ENCODE results near the gene ACOXL.

ACOXL gene

GRCh38 chr2:111123751-111124150, 391.4 kb downstream of the ACOXL start (continued):
- TF ChIP-seq ZNF24 (tag by site-specific recombination; IDR thresholded peaks at IDR 0.05) (no peak), ATF2 (tag by site-specific recombination; IDR thresholded peaks at IDR 0.05; ENCODE audit: low read depth) (no peak), ZNF76 (tag by site-specific recombination; IDR thresholded peaks at IDR 0.05; ENCODE audit: borderline replicate concordance, low read depth) (no peak), ZBTB44 (tag by site-specific recombination; IDR thresholded peaks at IDR 0.05) (no peak), YY2 (tag by site-specific recombination; IDR thresholded peaks at IDR 0.05) (no peak)

DNA sequence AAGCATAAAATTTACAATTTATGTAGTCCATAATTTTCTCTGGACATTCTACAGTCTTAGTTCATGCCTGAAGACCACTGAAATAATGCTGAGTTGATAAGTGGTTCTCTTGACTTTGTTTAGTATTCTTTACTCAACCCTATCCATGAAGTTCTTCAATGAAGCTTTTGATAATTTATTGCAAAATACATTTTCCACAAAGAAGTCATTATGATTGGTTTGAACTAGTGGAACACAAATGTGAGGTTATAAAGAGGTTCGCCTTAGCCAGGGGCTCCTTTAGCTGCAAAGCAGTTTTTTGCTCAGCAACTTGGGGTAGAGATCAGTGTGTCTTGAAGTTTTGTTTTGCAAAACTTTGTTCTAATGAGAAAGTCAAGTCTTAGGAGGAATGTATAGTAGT, 394.2 kb downstream of the ACOXL start:
- H3K36me3 ChIP-seq (ENCODE audit: control insufficient read depth in 2 of 2, insufficient read depth in 1 of 2, low read length in 2 of 2) = peaks cover 59 to 74% of the 10 kb centered on the region in 2 experiments
- peaks cover 20% of the 10 kb centered on the region; the same call in 1 of the 2 replicates for H3K4me1 ChIP-seq (ENCODE audit: control insufficient read depth, insufficient read depth, low read length)
- TF ChIP-seq ZNF24 (tag by site-specific recombination; IDR thresholded peaks at IDR 0.05) = no peak
- TF ChIP-seq ZNF830 (tag by site-specific recombination; IDR thresholded peaks at IDR 0.05; ENCODE audit: low read depth) = no peak
- no peak for TF ChIP-seq ZFP37 (tag by site-specific recombination; IDR thresholded peaks at IDR 0.05)
- TF ChIP-seq ZNF341 (tag by site-specific recombination; IDR thresholded peaks at IDR 0.05; ENCODE audit: low read depth) = no peak
- TF ChIP-seq, protein P1, sequence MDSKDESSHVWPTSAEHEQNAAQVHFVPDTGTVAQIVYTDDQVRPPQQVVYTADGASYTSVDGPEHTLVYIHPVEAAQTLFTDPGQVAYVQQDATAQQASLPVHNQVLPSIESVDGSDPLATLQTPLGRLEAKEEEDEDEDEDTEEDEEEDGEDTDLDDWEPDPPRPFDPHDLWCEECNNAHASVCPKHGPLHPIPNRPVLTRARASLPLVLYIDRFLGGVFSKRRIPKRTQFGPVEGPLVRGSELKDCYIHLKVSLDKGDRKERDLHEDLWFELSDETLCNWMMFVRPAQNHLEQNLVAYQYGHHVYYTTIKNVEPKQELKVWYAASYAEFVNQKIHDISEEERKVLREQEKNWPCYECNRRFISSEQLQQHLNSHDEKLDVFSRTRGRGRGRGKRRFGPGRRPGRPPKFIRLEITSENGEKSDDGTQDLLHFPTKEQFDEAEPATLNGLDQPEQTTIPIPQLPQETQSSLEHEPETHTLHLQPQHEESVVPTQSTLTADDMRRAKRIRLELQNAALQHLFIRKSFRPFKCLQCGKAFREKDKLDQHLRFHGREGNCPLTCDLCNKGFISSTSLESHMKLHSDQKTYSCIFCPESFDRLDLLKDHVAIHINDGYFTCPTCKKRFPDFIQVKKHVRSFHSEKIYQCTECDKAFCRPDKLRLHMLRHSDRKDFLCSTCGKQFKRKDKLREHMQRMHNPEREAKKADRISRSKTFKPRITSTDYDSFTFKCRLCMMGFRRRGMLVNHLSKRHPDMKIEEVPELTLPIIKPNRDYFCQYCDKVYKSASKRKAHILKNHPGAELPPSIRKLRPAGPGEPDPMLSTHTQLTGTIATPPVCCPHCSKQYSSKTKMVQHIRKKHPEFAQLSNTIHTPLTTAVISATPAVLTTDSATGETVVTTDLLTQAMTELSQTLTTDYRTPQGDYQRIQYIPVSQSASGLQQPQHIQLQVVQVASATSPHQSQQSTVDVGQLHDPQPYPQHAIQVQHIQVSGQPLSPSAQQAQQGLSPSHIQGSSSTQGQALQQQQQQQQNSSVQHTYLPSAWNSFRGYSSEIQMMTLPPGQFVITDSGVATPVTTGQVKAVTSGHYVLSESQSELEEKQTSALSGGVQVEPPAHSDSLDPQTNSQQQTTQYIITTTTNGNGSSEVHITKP (tag by site-specific recombination; IDR thresholded peaks at IDR 0.05) = no peak
- TF ChIP-seq ZSCAN16 (tag by site-specific recombination; IDR thresholded peaks at IDR 0.05) = no peak
- TF ChIP-seq ZSCAN30 (tag by site-specific recombination; IDR thresholded peaks at IDR 0.05) = no peak
- TF ChIP-seq ZSCAN23 (tag by site-specific recombination; IDR thresholded peaks at IDR 0.05) = no peak
- TF ChIP-seq GLI2 (tag by site-specific recombination; IDR thresholded peaks at IDR 0.05; ENCODE audit: borderline replicate concordance, low read depth) = no peak
- no peak for TF ChIP-seq ZNF140 (tag by site-specific recombination; IDR thresholded peaks at IDR 0.05)
- no peak for TF ChIP-seq ZNF112 (tag by site-specific recombination; IDR thresholded peaks at IDR 0.05)
- TF ChIP-seq, protein P2, sequence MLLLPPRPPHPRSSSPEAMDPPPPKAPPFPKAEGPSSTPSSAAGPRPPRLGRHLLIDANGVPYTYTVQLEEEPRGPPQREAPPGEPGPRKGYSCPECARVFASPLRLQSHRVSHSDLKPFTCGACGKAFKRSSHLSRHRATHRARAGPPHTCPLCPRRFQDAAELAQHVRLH (tag by site-specific recombination; IDR thresholded peaks at IDR 0.05) = no peak
- TF ChIP-seq ZNF776 (tag by site-specific recombination; IDR thresholded peaks at IDR 0.05; ENCODE audit: borderline replicate concordance) = no peak
- no peak for TF ChIP-seq ZNF560 (tag by site-specific recombination; IDR thresholded peaks at IDR 0.05; ENCODE audit: borderline replicate concordance)
- no peaks in the 10 kb centered on the region for H3K9me3 ChIP-seq (ENCODE audit: control insufficient read depth, insufficient read depth, low read depth, low read length)
- no peak overlapping the region for H3K4me3 ChIP-seq (ENCODE audit: low read depth, low read length)
- no peak overlapping the region for H3K27ac ChIP-seq (ENCODE audit: extremely low read depth, low read depth, low read length)
- POLR2A ChIA-PET = no interaction called here
- CTCF ChIA-PET = interaction anchor here (1.0 to 1.2 kb wide), 3 partner anchors 21 to 315 kb away, joined by 3 to 5 read pairs (median 3); no protein-coding TSS in a partner anchor

Data from HEK293 (cell line).